ENCODE measurements around the gene HPCAL1. TPM values are rescaled to one million over a fixed set of nuclear protein-coding genes. Genes with fewer than 3 reads are reported as not detected.

HPCAL1 gene
- total and polyA plus RNA-seq, 4 donors: 122 to 147 (median 136) TPM

DNA sequence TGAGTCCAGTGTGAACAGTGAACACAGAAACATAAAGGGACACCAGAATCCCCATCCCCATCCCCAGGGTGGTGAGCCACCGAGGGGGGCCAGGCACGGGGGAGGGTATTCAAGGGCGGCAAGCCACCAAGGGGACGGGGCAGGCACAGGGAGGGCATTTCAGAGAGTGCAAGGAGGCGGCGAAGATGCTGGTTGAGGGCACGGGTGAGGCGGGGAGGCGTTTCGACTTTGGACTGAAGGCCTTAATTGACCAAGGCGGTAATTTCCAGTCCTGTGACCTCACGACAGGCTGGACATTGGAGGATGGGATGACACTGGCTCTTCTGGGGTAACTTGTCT, 75.0 kb downstream of the HPCAL1 start:
- TF ChIP-seq, protein P1, sequence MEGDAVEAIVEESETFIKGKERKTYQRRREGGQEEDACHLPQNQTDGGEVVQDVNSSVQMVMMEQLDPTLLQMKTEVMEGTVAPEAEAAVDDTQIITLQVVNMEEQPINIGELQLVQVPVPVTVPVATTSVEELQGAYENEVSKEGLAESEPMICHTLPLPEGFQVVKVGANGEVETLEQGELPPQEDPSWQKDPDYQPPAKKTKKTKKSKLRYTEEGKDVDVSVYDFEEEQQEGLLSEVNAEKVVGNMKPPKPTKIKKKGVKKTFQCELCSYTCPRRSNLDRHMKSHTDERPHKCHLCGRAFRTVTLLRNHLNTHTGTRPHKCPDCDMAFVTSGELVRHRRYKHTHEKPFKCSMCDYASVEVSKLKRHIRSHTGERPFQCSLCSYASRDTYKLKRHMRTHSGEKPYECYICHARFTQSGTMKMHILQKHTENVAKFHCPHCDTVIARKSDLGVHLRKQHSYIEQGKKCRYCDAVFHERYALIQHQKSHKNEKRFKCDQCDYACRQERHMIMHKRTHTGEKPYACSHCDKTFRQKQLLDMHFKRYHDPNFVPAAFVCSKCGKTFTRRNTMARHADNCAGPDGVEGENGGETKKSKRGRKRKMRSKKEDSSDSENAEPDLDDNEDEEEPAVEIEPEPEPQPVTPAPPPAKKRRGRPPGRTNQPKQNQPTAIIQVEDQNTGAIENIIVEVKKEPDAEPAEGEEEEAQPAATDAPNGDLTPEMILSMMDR (IDR thresholded peaks at IDR 0.05; ENCODE audit: control extremely low read depth, extremely low read depth): no peak
- no peak overlapping the region for H3K9ac ChIP-seq (ENCODE audit: insufficient read depth in 1 of 2, low read length in 2 of 2)
- H3K9me3 ChIP-seq (ENCODE audit: control insufficient read depth in 4 of 4, insufficient read depth in 3 of 4, low read length in 3 of 4): no peaks in the 10 kb centered on the region
- no peaks in the 10 kb centered on the region for H3K27me3 ChIP-seq (ENCODE audit: control insufficient read depth in 3 of 3, insufficient read depth in 3 of 3, low read length in 2 of 3)
- WGBS, 2 donors: 89 to 91% methylated on average over 12 of the region's 12 CpGs
- no peak overlapping the region for H3K4me3 ChIP-seq
- peaks cover 0 to 2% (median 0%) of the 10 kb centered on the region in 4 donors for H3K36me3 ChIP-seq (ENCODE audit: control insufficient read depth in 4 of 4, insufficient read depth in 4 of 4, low read length in 4 of 4)
- ATAC-seq (ENCODE audit: insufficient read depth, low FRiP score): no peak
- H3K4me1 ChIP-seq (ENCODE audit: control insufficient read depth in 5 of 5, insufficient read depth in 5 of 5, low read length in 5 of 5): peaks cover 0 to 43% (median 34%) of the 10 kb centered on the region in 5 donors
- H3K27ac ChIP-seq (ENCODE audit: low read depth in 1 of 2, low read length in 1 of 2): no peak overlapping the region
- no peak for DNase-seq

GRCh38 chr2:10378189-10378588, 75.5 kb downstream of the HPCAL1 start:
- no peak for DNase-seq
- H3K36me3 ChIP-seq (ENCODE audit: control insufficient read depth in 4 of 4, insufficient read depth in 4 of 4, low read length in 4 of 4): peaks cover 0 to 2% (median 0%) of the 10 kb centered on the region in 4 donors
- H3K27ac ChIP-seq (ENCODE audit: low read depth in 1 of 2, low read length in 1 of 2): no peak overlapping the region
- TF ChIP-seq, protein P1 (IDR thresholded peaks at IDR 0.05; ENCODE audit: control extremely low read depth, extremely low read depth): no peak
- peaks cover 0 to 46% (median 38%) of the 10 kb centered on the region in 5 donors for H3K4me1 ChIP-seq (ENCODE audit: control insufficient read depth in 5 of 5, insufficient read depth in 5 of 5, low read length in 5 of 5)
- H3K4me3 ChIP-seq: no peak overlapping the region
- WGBS, 2 donors: 41 to 57% methylated on average over 7 of the region's 7 CpGs
- H3K27me3 ChIP-seq (ENCODE audit: control insufficient read depth in 3 of 3, insufficient read depth in 3 of 3, low read length in 2 of 3): no peaks in the 10 kb centered on the region
- no peak overlapping the region for H3K9ac ChIP-seq (ENCODE audit: insufficient read depth in 1 of 2, low read length in 2 of 2)
- no peaks in the 10 kb centered on the region for H3K9me3 ChIP-seq (ENCODE audit: control insufficient read depth in 4 of 4, insufficient read depth in 3 of 4, low read length in 3 of 4)
- ATAC-seq (ENCODE audit: insufficient read depth, low FRiP score): no peak

DNA sequence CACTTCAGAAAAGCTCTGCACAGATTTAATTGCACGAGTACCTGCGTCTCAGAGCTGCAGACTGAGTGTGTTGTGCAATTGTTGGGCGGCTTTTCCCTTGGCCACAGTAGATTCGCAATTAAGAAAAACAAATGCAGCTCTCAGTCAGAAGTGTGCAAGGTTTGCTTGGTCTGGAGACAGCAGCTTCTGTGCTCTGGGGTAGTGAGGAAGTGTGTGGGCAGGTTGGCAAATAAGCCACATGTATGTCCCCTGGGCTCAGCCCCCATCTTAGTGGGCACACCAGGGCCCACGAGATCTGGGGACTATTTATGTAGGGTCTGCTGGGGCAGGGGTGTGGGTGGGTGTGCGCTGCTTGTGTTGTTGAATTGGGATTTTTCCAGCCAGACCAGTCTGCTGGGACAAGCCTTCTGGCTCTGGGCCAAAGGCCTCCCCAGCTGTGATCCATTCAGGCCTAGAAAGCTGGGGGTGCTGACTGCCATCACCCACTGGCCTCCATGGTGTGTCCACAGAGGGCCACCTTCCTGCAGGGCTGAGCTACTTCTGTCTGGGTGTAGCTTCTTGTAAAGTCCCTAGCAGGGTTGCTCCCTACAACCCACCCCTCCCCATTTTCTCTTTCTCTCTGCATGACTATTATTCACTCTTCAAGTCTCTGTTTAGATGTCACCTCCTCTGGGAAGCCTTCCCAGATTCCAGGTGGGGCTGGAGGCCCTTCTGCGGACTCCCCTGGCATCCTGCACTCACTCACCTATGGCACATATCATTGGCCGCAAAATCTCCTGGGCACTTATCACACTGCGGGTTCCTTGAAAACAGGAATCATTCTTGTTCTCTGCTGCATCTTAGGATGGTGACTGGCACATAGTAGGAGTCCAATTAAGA, 77.6 kb downstream of the HPCAL1 start:
- no peaks in the 10 kb centered on the region for H3K27me3 ChIP-seq (ENCODE audit: control insufficient read depth in 3 of 3, insufficient read depth in 3 of 3, low read length in 2 of 3)
- DNase-seq (peak in 2 of 3 donors; percentile 25 to 73), ATAC-seq (ENCODE audit: insufficient read depth, low FRiP score) (no peak)
- no peak overlapping the region for H3K9ac ChIP-seq (ENCODE audit: insufficient read depth in 1 of 2, low read length in 2 of 2)
- H3K4me1 ChIP-seq (ENCODE audit: control insufficient read depth in 5 of 5, insufficient read depth in 5 of 5, low read length in 5 of 5): peaks cover 0 to 55% (median 38%) of the 10 kb centered on the region in 5 donors
- no peaks in the 10 kb centered on the region for H3K9me3 ChIP-seq (ENCODE audit: control insufficient read depth in 4 of 4, insufficient read depth in 3 of 4, low read length in 3 of 4)
- WGBS, 2 donors: 50 to 54% methylated on average over 9 of the region's 9 CpGs
- H3K4me3 ChIP-seq: no peak overlapping the region
- peak overlapping the region in 1 of 2 donors; percentile 66 for H3K27ac ChIP-seq (ENCODE audit: low read depth in 1 of 2, low read length in 1 of 2)
- TF ChIP-seq, protein P1 (IDR thresholded peaks at IDR 0.05; ENCODE audit: control extremely low read depth, extremely low read depth): no peak
- H3K36me3 ChIP-seq (ENCODE audit: control insufficient read depth in 4 of 4, insufficient read depth in 4 of 4, low read length in 4 of 4): no peaks in the 10 kb centered on the region
